IMR-90 (cell line): Measurements from ENCODE around the gene MAT1A. TPM values are rescaled to one million over a fixed set of nuclear protein-coding genes. Genes with fewer than 3 reads are reported as not detected.

ENCODE experiments used
- ATAC-seq: fragments of 200-7000 bp; cut with Tn5 transposase; 2 replicates; pipeline ENCODE4 v1.9.1; 2020; ENCODE audit warnings: low read depth, mild to moderate bottlenecking, moderate library complexity
- BruUV-seq: library from RNA; stranded (reverse); fragments of 400-500 nt; replicated peaks from 2 replicates; lab custom pipeline; 2021; lab: Mats Ljungman, UMichigan
- CTCF ChIA-PET: fragments of 300-600 bp; formaldehyde crosslinking; extraction: SDS; loops from one replicate; lab custom pipeline; 2021; ENCODE audit warnings: antibody characterized with exemption; lab: Yijun Ruan, JAX
- POLR2A ChIA-PET: fragments of 300-600 bp; sonication (Branson Sonifier 250); formaldehyde crosslinking; loops from one replicate; lab custom pipeline; 2022; ENCODE audit warnings: antibody characterized with exemption; ENCODE audit not compliant: unreplicated experiment; lab: Charles Lee
- DNase-seq: peaks from one replicate; pipeline ENCODE4 v3.0.0; 2013
- H2AFZ ChIP-seq: replicated peaks from 2 replicates; pipeline ENCODE3; 2013; ENCODE audit warnings: low read length, mild to moderate bottlenecking; ENCODE audit not compliant: poor library complexity
- H2AK5ac ChIP-seq: 2 replicates; pipeline ENCODE4 v1.6.1; 2013; ENCODE audit warnings: low read depth, low read length, inconsistent platforms
- H2AK9ac ChIP-seq: replicated peaks from 2 replicates; pipeline ENCODE3; 2013; ENCODE audit warnings: mild to moderate bottlenecking, low read depth, low read length, moderate library complexity; ENCODE audit not compliant: poor library complexity
- H2BK120ac ChIP-seq: 2 replicates; pipeline ENCODE4 v1.6.1; 2013; ENCODE audit warnings: low read depth, low read length, inconsistent platforms
- H2BK15ac ChIP-seq: 3 replicates; pipeline ENCODE4 v1.6.1; 2013; ENCODE audit warnings: low read depth, low read length, inconsistent platforms
- H2BK20ac ChIP-seq: 2 replicates; pipeline ENCODE4 v1.6.1; 2013; ENCODE audit warnings: low read depth, mild to moderate bottlenecking, inconsistent platforms, low read length, moderate library complexity
- H2BK5ac ChIP-seq: 2 replicates; pipeline ENCODE4 v1.6.1; 2013; ENCODE audit warnings: mild to moderate bottlenecking, low read depth, low read length, inconsistent platforms; ENCODE audit not compliant: poor library complexity, severe bottlenecking
- H3K14ac ChIP-seq: replicated peaks from 2 replicates; pipeline ENCODE4 v1.6.1; 2013; ENCODE audit warnings: low read depth, low read length, inconsistent platforms
- H3K18ac ChIP-seq: 2 replicates; pipeline ENCODE4 v1.6.1; 2013; ENCODE audit warnings: low read depth, low read length, control low read depth
- H3K23ac ChIP-seq: 2 replicates; pipeline ENCODE4 v1.6.1; 2013; ENCODE audit warnings: low read depth, low read length, inconsistent platforms
- H3K27ac ChIP-seq: 2 replicates; pipeline ENCODE4 v1.5.1; 2013; ENCODE audit warnings: mild to moderate bottlenecking, control low read depth, low read length; ENCODE audit not compliant: insufficient read depth
- H3K27me3 ChIP-seq: 2 replicates; pipeline ENCODE4 v1.6.1; 2013; ENCODE audit warnings: low read length; ENCODE audit not compliant: control insufficient read depth, insufficient read depth
- H3K36me3 ChIP-seq: 2 replicates; pipeline ENCODE4 v1.6.1; 2013; ENCODE audit warnings: low read length, mixed read lengths; ENCODE audit not compliant: control insufficient read depth, insufficient read depth
- H3K4ac ChIP-seq: 2 replicates; pipeline ENCODE4 v1.6.1; 2013; ENCODE audit warnings: low read depth, low read length, inconsistent platforms
- H3K4me1 ChIP-seq: 2 replicates; pipeline ENCODE4 v1.6.1; 2013; ENCODE audit warnings: low read length, mixed read lengths; ENCODE audit not compliant: control insufficient read depth, insufficient read depth
- H3K4me2 ChIP-seq: 2 replicates; pipeline ENCODE4 v1.6.1; 2013; ENCODE audit warnings: low read depth, mild to moderate bottlenecking, control low read depth, low read length, moderate library complexity
- H3K4me3 ChIP-seq: 2 replicates; pipeline ENCODE4 v1.5.1; 2013; ENCODE audit warnings: low read depth, mild to moderate bottlenecking, control low read depth, low read length, moderate library complexity; ENCODE audit not compliant: insufficient read depth
- H3K56ac ChIP-seq: 2 replicates; pipeline ENCODE4 v1.6.1; 2013; ENCODE audit warnings: low read length, inconsistent platforms; ENCODE audit not compliant: insufficient read depth; ENCODE audit errors: extremely low read depth
- H3K79me1 ChIP-seq, 2 experiments: 2 replicates each; pipeline ENCODE4 v1.6.1; 2013; ENCODE audit warnings: low read length in 2 of 2, inconsistent platforms in 1 of 2, low read depth in 1 of 2
- H3K9ac ChIP-seq: 2 replicates; pipeline ENCODE4 v1.6.1; 2013; ENCODE audit warnings: low read depth, low read length, control low read depth
- H3K9me1 ChIP-seq: 2 replicates; pipeline ENCODE4 v1.6.1; 2013; ENCODE audit warnings: low read length, inconsistent platforms; ENCODE audit not compliant: insufficient read depth
- H3K9me3 ChIP-seq: 2 replicates; pipeline ENCODE4 v1.6.1; 2013; ENCODE audit warnings: low read length; ENCODE audit not compliant: control insufficient read depth, insufficient read depth
- H4K20me1 ChIP-seq: 2 replicates; pipeline ENCODE4 v1.6.1; 2013; ENCODE audit warnings: low read length, inconsistent platforms; ENCODE audit not compliant: insufficient read depth
- H4K5ac ChIP-seq: 2 replicates; pipeline ENCODE4 v1.6.1; 2013; ENCODE audit warnings: mild to moderate bottlenecking, low read depth, low read length, control low read depth
- H4K8ac ChIP-seq, 2 experiments: 2 replicates each; pipeline ENCODE4 v1.6.1; 2013; ENCODE audit warnings: low read depth in 2 of 2, low read length in 2 of 2, control low read depth in 1 of 2, inconsistent platforms in 1 of 2
- H4K91ac ChIP-seq: 2 replicates; pipeline ENCODE4 v1.6.1; 2013; ENCODE audit warnings: low read depth, low read length, inconsistent platforms; ENCODE audit not compliant: insufficient read depth
- CEBPB ChIP-seq: IDR thresholded peaks from 2 replicates; pipeline ENCODE4 v1.6.1; 2012; ENCODE audit warnings: low read depth, low read length, improper control_type of control experiment
- CHD1 ChIP-seq: IDR thresholded peaks from 2 replicates; pipeline ENCODE4 v1.6.1; 2012; ENCODE audit warnings: low read depth, low read length, improper control_type of control experiment
- MAFK ChIP-seq: IDR thresholded peaks from 2 replicates; pipeline ENCODE4 v1.6.1; 2012; ENCODE audit warnings: low read depth, low read length, improper control_type of control experiment
- NFE2L2 ChIP-seq: fragments of 150-350 bp; IDR thresholded peaks from 2 replicates; pipeline ENCODE4 v1.6.1; 2016; ENCODE audit warnings: low read depth, mild to moderate bottlenecking, low read length
- RCOR1 ChIP-seq: IDR thresholded peaks from 2 replicates; pipeline ENCODE4 v1.6.1; 2012; ENCODE audit warnings: mild to moderate bottlenecking, low read length, improper control_type of control experiment; ENCODE audit not compliant: insufficient replicate concordance
- RFX5 ChIP-seq: IDR thresholded peaks from 2 replicates; pipeline ENCODE4 v1.8.0; 2012; ENCODE audit warnings: low read depth, mild to moderate bottlenecking, low read length, moderate library complexity
- whole genome bisulfite sequencing, 2 experiments: methylation state at CpG; one replicate each; pipeline versions ENCODE4 v1.1.5 to v1.1.7; 2013; ENCODE audit warnings: missing lambda C conversion rate in 2 of 2; ENCODE audit not compliant: insufficient read length in 1 of 2; ENCODE audit errors: extremely low coverage in 2 of 2; 5-methylcytosine and 5-hydroxymethylcytosine counted together
- dilution Hi-C: fragments of 300-500 bp; cut with HindIII; formaldehyde crosslinking; loops from one replicate; pipeline ENCODE4 v1.14.3; 2018; ENCODE audit warnings: low sequenced_read_pairs; ENCODE audit not compliant: unreplicated experiment
- in situ Hi-C: fragments of 300-500 bp; cut with MboI; formaldehyde crosslinking; loops from 3 replicates; pipeline ENCODE4 v1.14.3; 2019; ENCODE audit warnings: low sequenced_read_pairs, inconsistent platforms, mixed read lengths
- intact Hi-C: fragments of 100-400 bp; cut with micrococcal nuclease; formaldehyde crosslinking; loops from 2 replicates; pipeline ENCODE4 v1.10.0; 2022
- polyA plus RNA-seq, 3 experiments: library from polyadenylated mRNA; depleted of rRNA; stranded (reverse); fragments of >200 nt; gene quantifications; 2 replicates each; pipeline ENCODE4 v1.2.3, GENCODE V29; 2012; ENCODE audit warnings: low replicate concordance in 1 of 3
- total RNA-seq: library from RNA; depleted of rRNA; stranded (reverse); fragments of >200 nt; gene quantifications from 2 replicates; pipeline ENCODE4 v1.2.3, GENCODE V29; 2012

The MAT1A gene
- total and polyA plus RNA-seq, 2 of the 4 experiments (the other 2 are of a cell fraction), result not detected

GRCh38 chr10:80279146-80279545 lies 10.3 kb downstream of the MAT1A start:
- POLR2A ChIA-PET, result no interaction called here
- intact Hi-C loops, result no loop called here

More at GRCh38 chr10:80279146-80279545, 10.3 kb downstream of the MAT1A start:
- no peak overlapping the region for H3K56ac ChIP-seq
- H2AK9ac ChIP-seq, result no peak overlapping the region
- in situ Hi-C loops, result no loop called here
- no peak overlapping the region for H3K18ac ChIP-seq
- H2BK5ac ChIP-seq, result no peak overlapping the region
- no peak overlapping the region for H4K91ac ChIP-seq
- H3K14ac ChIP-seq, result no peak overlapping the region
- no peak overlapping the region for H3K4ac ChIP-seq
- TF ChIP-seq RFX5 (no peak), NFE2L2 (no peak), MAFK (no peak), CEBPB (no peak), CHD1 (no peak), RCOR1 (no peak)
- no peak overlapping the region for H3K27ac ChIP-seq
- no peak overlapping the region for H2BK15ac ChIP-seq
- H3K4me2 ChIP-seq, result no peak overlapping the region
- WGBS, 2 experiments, result 61% methylated on average over 4 of the region's 5 CpGs; no CpG with 5 or more reads in 1 of the 2 experiments
- H3K4me1 ChIP-seq, result no peaks in the 10 kb centered on the region
- H3K9me3 ChIP-seq, result no peaks in the 10 kb centered on the region
- no peak overlapping the region for H4K8ac ChIP-seq
- no peak overlapping the region for H2AFZ ChIP-seq
- no peaks in the 10 kb centered on the region for H4K20me1 ChIP-seq
- no peaks in the 10 kb centered on the region for H3K79me1 ChIP-seq
- H2BK20ac ChIP-seq, result no peak overlapping the region
- no peaks in the 10 kb centered on the region; the same call in 1 of the 2 replicates for H3K9me1 ChIP-seq
- CTCF ChIA-PET, result no interaction called here
- DNase-seq (no peak), ATAC-seq (no peak)
- peaks cover 32% of the 10 kb centered on the region for H3K27me3 ChIP-seq
- no peaks in the 10 kb centered on the region for H3K36me3 ChIP-seq
- no peak overlapping the region for H2AK5ac ChIP-seq
- no TSS peak for BruUV-seq
- H3K23ac ChIP-seq, result no peak overlapping the region
- no peak overlapping the region for H4K5ac ChIP-seq
- H3K4me3 ChIP-seq, result no peak overlapping the region
- H3K9ac ChIP-seq, result no peak overlapping the region
- H2BK120ac ChIP-seq, result no peak overlapping the region
- dilution Hi-C loops, result no loop called here
